ENCODE data around the gene UNG. TPM values are rescaled to one million over a fixed set of nuclear protein-coding genes. Genes with fewer than 3 reads are reported as not detected.

The UNG gene
- total and polyA plus RNA-seq, 2 of the 8 experiments (the other 6 are each of a cell fraction or from before 2014, with no cell fraction given) = 71.6 to 163 TPM

DNA sequence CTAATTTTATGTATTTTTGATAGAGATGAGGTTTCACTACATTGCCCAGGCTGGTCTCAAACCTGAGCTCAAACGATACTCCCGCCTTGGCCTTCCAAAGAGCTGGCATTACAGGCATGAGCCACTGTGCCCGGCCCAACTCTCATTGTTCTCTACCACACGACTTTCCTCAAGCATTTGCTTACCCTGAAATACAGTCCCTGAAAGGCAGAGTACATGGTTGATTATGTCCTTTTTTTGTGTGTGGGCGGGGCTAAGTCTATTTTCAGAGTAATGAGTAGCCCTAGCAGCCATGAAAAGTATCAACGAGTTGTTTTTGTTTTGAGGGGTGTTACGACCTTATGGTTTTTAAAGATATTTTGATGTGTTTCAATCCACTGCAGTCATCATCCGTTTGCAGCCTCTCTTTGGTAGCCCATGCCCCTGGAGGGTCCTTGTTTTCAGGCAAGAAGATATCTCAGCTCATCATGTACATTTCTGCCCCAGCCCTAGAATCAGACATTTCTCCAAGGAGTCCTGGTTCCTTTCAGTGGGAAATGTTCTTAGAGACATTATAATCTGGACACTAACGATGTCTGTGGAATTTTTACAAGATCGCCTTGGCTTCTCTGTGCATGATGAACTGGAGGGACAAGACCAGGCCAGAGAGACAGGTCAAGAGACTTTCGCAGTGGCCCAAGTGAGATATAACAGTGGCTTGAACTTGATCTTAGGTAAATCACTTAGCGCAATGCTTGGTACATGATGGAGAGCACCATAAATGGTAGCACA, 27.7 kb downstream of the UNG start (continued):
- TF ChIP-seq RBBP5 (IDR thresholded peaks at IDR 0.05; ENCODE audit: borderline replicate concordance, low read depth, low read length) (no peak), TBP (IDR thresholded peaks at IDR 0.05; ENCODE audit: low read depth, low read length) (no peak), CHD1 (IDR thresholded peaks at IDR 0.05; ENCODE audit: low read depth, low read length) (no peak), ASH2L (IDR thresholded peaks at IDR 0.05; ENCODE audit: low read length) (no peak), GABPA (IDR thresholded peaks at IDR 0.05; ENCODE audit: borderline replicate concordance, insufficient read depth, low read length) (no peak)
